ENCODE data around the gene MYMX.
A peak's percentile ranks its signal among the peaks of the same experiment; 100 is the strongest.
"Not testable (repeated sequence)": the region's sequence is repeated elsewhere in the genome, so short reads cannot be mapped to it uniquely, and the experiment has no call there.

The MYMX gene

DNA sequence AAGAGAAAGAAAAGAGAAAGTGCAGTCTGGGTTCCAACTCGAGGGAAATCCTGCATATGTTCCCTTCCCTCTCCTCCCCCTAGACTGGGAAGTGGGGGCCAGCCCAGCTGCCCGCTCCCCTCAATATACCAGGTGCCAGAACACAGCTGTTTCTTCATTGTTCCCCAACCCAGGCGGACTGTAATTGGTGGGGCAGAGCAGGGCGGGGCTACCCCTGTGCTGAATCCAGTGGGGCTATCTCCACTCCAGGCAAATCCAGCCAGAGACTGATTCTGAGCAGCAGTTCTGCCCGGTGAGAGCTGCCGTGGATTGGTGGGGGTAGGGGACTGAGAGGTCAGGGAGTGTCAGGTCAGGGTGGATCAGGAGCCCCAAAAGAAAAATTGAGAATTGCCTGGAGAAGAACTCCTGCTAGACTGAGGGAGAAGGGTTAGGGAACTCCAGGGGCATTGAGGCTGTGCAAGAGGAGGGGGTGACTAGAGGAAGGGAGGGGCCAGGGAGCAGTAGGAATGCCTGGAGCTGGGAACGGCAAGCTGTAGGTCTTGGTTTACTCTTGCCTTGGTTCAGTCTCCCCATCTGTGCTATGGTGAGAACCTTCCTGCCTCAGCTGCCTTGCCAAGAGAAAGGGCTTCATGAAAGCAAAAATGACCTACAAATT lies at the start of gene MYMX:
Gene MYMX (plus strand): TSS at position 250 of the 655 bp plus-strand sequence. CDS start 546 bp downstream, outside the sequence.
- intact Hi-C loops (cut with DNase I), result no loop called here
- peak in 2 of 10 donors; percentile 45 to 64 for DNase-seq

DNA sequence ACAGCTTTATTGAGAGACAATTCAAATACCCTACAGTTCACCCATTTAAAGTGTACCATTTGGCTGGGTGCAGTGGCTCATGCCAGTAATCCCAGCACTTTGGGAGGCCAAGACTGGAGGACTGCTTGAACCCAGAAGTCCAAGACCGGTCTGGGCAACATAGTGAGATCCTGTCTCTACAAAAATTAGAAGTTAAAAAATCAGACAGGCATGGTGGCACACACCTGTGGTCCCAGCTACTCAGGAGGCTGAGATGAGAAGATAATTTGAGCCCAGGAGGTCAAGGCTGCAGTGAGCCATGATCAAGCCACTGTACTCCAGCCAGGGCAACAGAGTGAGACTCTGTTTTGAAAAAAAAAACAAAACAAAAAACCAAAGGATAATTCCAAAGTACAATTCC lies 49.2 kb upstream of the MYMX start:
- no peak for DNase-seq
- intact Hi-C loops (cut with DNase I), result no loop called here

DNA sequence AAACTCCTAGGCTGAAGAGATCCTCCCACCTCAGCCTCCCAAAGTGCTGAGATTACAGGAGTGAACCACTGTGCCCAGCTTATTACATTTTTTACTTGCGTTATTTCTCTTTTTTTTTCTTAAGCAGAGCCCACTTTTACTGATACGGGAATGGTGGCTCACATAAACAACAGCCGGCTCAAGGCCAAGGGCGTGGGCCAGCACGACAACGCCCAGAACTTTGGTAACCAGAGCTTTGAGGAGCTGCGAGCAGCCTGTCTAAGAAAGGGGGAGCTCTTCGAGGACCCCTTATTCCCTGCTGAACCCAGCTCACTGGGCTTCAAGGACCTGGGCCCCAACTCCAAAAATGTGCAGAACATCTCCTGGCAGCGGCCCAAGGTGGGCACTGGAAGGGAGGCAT lies 47.6 kb upstream of the MYMX start:
- peak in 1 of 10 donors; percentile 49 for DNase-seq

GRCh38 chr6:44169886-44170570 lies 46.7 kb upstream of the MYMX start:
- peak in 1 of 10 donors; percentile 14 for DNase-seq
- intact Hi-C loops (cut with DNase I), result no loop called here

More for the DNA sequence above, 47.6 kb upstream of the MYMX start:
- intact Hi-C loops (cut with DNase I), result no loop called here

DNA sequence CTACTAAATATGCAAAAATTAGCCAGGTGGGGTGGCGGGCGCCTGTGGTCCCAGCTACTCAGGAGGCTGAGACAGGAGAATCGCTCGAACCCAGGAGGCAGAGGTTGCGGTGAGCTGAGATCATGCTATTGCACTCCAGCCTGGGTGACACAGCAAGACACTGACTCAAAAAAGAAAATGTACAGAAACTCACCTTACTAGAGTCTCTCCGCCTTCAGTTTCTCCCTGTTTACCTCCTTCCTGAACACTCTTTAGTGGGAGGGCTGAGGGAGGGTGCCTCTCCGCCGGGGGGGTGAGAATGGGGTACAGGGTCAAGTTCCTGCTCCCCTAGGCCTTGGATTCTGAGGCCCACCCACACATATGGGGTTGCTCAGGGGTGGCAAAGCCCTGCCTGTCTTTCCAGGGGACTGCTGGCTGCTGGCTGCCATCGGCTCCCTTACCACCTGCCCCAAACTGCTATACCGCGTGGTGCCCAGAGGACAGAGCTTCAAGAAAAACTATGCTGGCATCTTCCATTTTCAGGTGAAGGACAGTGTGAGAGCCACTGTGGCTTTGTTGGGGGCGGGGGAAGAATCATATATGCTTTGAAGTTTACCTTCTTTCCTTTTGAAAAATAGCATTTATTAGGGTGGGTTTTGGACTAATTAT lies 44.7 kb upstream of the MYMX start:
- no peak for DNase-seq
- intact Hi-C loops (cut with DNase I), result loop anchor here (1.0 kb wide), 3 partner anchors 62 to 166 kb away; no protein-coding TSS in a partner anchor

GRCh38 chr6:44172731-44173500 lies 43.8 kb upstream of the MYMX start:
- peak; percentile 65 to 97 (median 85) for DNase-seq

DNA sequence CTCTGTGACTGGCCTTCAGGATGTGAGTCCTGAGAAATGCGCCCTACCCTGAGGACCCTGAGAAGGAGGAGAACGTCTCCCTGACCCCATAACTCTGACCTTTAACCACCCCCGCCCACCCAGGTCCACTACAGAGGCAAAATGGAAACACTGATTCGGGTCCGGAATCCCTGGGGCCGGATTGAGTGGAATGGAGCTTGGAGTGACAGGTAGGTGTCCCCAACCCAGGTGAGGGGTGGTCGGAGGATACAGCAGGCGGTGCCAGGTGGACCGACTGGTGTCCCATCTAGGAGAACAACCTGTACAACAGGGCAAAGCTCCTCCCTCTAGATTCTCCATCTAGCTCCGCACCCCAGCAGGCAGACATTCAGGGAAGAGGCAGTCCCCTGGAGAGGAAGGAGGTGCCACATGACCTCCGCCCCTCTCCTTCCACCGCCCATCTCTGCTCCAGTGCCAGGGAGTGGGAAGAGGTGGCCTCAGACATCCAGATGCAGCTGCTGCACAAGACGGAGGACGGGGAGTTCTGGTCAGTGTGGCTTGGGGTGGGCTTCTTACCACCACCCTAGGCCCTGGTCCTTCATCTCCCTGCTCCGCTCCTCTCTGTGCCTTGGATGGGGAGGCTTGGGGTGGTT lies 40.5 kb upstream of the MYMX start:
- DNase-seq, result peak in 2 of 10 donors; percentile 36 to 62
- intact Hi-C loops (cut with DNase I), result no loop called here

More at GRCh38 chr6:44172731-44173500, 43.8 kb upstream of the MYMX start:
- intact Hi-C loops (cut with DNase I), result loop anchor here (1.0 kb wide), 3 partner anchors 61 to 165 kb away; no protein-coding TSS in a partner anchor

DNA sequence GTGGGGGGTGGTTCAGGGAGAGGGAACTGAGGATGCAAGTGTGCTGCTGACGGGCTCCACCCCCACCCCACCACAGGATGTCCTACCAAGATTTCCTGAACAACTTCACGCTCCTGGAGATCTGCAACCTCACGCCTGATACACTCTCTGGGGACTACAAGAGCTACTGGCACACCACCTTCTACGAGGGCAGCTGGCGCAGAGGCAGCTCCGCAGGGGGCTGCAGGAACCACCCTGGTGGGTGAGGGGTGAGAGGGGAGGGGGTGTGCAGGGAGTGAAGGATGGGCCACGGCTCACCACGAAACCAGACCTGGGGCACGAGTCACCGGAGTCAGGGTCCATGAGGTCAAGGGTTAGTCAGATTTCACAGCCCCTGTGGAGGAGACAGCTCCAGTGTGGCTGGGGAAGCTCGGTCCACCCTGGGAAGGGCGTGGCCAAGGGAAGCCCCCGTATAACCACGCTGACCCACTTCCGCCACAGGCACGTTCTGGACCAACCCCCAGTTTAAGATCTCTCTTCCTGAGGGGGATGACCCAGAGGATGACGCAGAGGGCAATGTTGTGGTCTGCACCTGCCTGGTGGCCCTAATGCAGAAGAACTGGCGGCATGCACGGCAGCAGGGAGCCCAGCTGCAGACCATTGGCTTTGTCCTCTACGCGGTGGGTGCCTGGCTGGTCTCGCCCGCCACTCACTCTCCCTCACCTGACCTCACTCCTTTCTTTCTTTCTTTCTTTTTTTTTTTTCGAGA lies 39.8 kb upstream of the MYMX start:
- DNase-seq, result peak in 2 of 10 donors; percentile 58 to 63
- intact Hi-C loops (cut with DNase I), result no loop called here

GRCh38 chr6:44177691-44178423 lies 38.9 kb upstream of the MYMX start:
- intact Hi-C loops (cut with DNase I), result no loop called here
- peak in 1 of 10 donors; percentile 71 for DNase-seq

DNA sequence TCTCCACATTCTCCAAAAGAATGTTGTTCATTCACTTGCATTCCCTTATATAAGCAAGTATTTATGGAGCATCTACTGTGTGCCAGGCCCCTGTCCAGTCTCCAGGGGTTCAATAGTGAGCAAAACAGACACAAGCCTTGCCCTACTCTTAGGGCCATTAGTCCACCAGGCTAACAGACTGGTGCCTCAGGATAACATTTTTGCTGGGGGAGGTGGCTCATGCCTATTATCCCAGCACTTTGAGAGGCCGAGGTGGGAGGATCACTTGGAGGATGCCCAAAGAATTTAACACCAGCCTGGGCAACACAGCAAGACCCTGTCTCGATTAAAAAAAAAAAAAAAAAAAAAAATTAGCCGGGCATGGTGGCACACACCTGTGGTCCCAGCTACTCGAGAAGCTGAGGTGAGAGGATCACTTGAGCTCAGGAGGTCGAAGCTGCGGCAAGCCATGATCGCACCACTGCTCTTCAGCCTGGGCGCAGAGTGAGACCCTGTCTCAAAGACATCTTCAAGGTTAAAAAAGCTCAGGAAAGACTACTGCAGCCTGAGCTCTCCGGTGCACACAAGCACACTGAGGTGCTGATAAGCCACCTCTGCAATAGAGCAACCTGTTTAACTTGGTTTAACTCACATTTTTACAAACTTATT lies 38.2 kb upstream of the MYMX start:
- DNase-seq, result peak in 1 of 10 donors; percentile 52

GRCh38 chr6:44179072-44179536 lies 37.6 kb upstream of the MYMX start:
- peak in 1 of 10 donors; percentile 66 for DNase-seq
- intact Hi-C loops (cut with DNase I), result no loop called here

More for the DNA sequence above, 38.2 kb upstream of the MYMX start:
- intact Hi-C loops (cut with DNase I), result no loop called here

- intact Hi-C loops (cut with DNase I), result no loop called here
- peak in 2 of 10 donors; percentile 37 to 47 for DNase-seq
Measured at GRCh38 chr6:44179648-44180047, 37.1 kb upstream of the MYMX start.

- peak in 2 of 10 donors; percentile 40 to 58 for DNase-seq
- intact Hi-C loops (cut with DNase I), result no loop called here
Measured at GRCh38 chr6:44180406-44180805, 36.3 kb upstream of the MYMX start.

GRCh38 chr6:44180886-44181285 lies 35.8 kb upstream of the MYMX start:
- peak in 1 of 10 donors; percentile 59 for DNase-seq
- intact Hi-C loops (cut with DNase I), result no loop called here

GRCh38 chr6:44181784-44182183 lies 34.9 kb upstream of the MYMX start:
- DNase-seq; intact Hi-C loops (cut with DNase I): not testable (repeated sequence)

GRCh38 chr6:44182911-44183390 lies 33.8 kb upstream of the MYMX start:
- intact Hi-C loops (cut with DNase I), result no loop called here
- peak in 1 of 10 donors; percentile 32 for DNase-seq

- intact Hi-C loops (cut with DNase I), result no loop called here
- peak in 1 of 10 donors; percentile 56 for DNase-seq
Measured at GRCh38 chr6:44183783-44184182, 32.9 kb upstream of the MYMX start.

- DNase-seq, result peak in 1 of 10 donors; percentile 4
- intact Hi-C loops (cut with DNase I), result not testable (repeated sequence)
Measured at GRCh38 chr6:44185356-44185755, 31.4 kb upstream of the MYMX start.
